Measurements from ENCODE around the gene MYO3B. TPM values are rescaled to one million over a fixed set of nuclear protein-coding genes. Genes with fewer than 3 reads are reported as not detected.

The MYO3B gene
- total and polyA plus RNA-seq, 2 donors (not counting 1 experiment from before 2014, with no cell fraction given) = not detected

DNA sequence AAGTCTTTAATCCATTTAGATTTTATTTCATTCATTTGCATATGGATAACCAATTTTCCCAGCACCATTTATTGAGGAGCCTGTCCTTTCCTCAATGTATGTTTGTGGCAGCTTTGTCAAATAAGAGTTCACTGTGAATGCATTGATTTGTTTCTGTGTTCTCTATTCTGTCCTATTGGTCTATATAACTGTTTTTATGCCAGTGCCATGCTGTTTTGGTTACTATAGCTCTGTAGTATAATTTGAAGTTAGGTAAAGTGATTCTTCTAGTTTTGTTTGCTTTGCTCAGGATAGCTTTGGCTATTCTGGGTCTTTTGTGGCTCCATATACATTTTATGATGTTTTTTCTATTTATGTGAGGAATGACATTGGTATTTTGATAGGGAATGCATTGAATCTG lies 7.4 kb downstream of the MYO3B start:
- peaks cover 12% of the 10 kb centered on the region for H3K9me3 Mint-ChIP-seq (ENCODE audit: insufficient read depth)
- Histone ChIP-seq H3K9ac (ENCODE audit: low read length) (no peak overlapping the region), H2AFZ (ENCODE audit: insufficient read depth, low read depth, low read length, poor library complexity, severe bottlenecking) (no peak overlapping the region), H3K27me3 (replicated peaks in 1 of 4; ENCODE audit: control extremely low read depth in 1 of 4, control insufficient read depth in 3 of 4, insufficient read depth in 4 of 4, low read length in 3 of 4) (no peaks in the 10 kb centered on the region), H3K4me2 (replicated peaks; ENCODE audit: low read depth, low read length, poor library complexity, severe bottlenecking) (no peak overlapping the region), H3K4me1 (ENCODE audit: control insufficient read depth in 2 of 2, insufficient read depth in 2 of 2, low read length in 2 of 2) (no peaks in the 10 kb centered on the region), H3K79me2 (ENCODE audit: control insufficient read depth, insufficient read depth, low read length) (no peaks in the 10 kb centered on the region), H4K20me1 (ENCODE audit: control insufficient read depth, insufficient read depth, low read length, poor library complexity, severe bottlenecking) (no peaks in the 10 kb centered on the region), H3K4me3 (ENCODE audit: control extremely low read depth in 1 of 5, extremely low read depth in 1 of 5, insufficient read depth in 1 of 5, low read depth in 2 of 5, low read length in 4 of 5) (no peak overlapping the region), H3K27ac (ENCODE audit: low read length in 2 of 2) (no peak overlapping the region), H3K9me3 (ENCODE audit: control extremely low read depth in 1 of 3, control insufficient read depth in 2 of 3, insufficient read depth in 1 of 3, low read length in 2 of 3) (peaks cover 1 to 11% (median 2%) of the 10 kb centered on the region in 3 donors), H3K36me3 (replicated peaks in 1 of 2; ENCODE audit: control extremely low read depth in 1 of 2, control insufficient read depth in 1 of 2, extremely low read depth in 1 of 2, insufficient read depth in 2 of 2, low read length in 1 of 2) (no peaks in the 10 kb centered on the region)
- no peak for DNase-seq
- no peak for ATAC-seq (ENCODE audit: low read depth)
- H3K27ac Mint-ChIP-seq = no peak overlapping the region
- no peaks in the 10 kb centered on the region for H3K4me1 Mint-ChIP-seq
- intact Hi-C loops (cut with micrococcal nuclease) = no loop called here
- no peak for TF ChIP-seq EZH2 (IDR thresholded peaks at IDR 0.05; ENCODE audit: borderline replicate concordance, insufficient read depth, low read depth, low read length, poor library complexity, severe bottlenecking)
- TF ChIP-seq, protein P1, sequence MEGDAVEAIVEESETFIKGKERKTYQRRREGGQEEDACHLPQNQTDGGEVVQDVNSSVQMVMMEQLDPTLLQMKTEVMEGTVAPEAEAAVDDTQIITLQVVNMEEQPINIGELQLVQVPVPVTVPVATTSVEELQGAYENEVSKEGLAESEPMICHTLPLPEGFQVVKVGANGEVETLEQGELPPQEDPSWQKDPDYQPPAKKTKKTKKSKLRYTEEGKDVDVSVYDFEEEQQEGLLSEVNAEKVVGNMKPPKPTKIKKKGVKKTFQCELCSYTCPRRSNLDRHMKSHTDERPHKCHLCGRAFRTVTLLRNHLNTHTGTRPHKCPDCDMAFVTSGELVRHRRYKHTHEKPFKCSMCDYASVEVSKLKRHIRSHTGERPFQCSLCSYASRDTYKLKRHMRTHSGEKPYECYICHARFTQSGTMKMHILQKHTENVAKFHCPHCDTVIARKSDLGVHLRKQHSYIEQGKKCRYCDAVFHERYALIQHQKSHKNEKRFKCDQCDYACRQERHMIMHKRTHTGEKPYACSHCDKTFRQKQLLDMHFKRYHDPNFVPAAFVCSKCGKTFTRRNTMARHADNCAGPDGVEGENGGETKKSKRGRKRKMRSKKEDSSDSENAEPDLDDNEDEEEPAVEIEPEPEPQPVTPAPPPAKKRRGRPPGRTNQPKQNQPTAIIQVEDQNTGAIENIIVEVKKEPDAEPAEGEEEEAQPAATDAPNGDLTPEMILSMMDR (IDR thresholded peaks at IDR 0.05) = no peak
- CTCF ChIA-PET = no interaction called here
- H3K4me3 Mint-ChIP-seq = no peak overlapping the region
- peaks cover 3% of the 10 kb centered on the region for H3K27me3 Mint-ChIP-seq
- POLR2A ChIA-PET = no interaction called here

DNA sequence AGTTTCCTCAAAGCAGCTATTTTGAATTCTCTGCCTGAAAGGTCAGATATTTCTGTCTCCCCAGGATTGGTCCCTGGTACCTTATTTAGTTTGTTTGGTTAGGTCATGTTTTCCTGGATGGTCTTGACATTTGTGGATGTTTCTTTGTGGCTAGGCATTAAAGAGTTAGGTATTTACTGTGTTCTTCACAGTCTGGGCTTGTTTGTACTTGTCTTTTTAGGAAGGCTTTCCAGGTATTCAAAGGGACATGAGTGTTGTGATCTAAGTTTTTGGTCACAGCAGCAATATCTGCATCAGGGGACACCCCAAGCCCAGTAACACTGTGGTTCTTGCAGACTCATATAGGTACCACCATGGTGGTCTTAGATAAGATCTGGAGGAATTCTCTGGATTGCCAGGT lies 11.8 kb downstream of the MYO3B start:
- H3K27ac Mint-ChIP-seq = no peak overlapping the region
- no peaks in the 10 kb centered on the region for H3K36me3 ChIP-seq (replicated peaks in 1 of 2; ENCODE audit: control extremely low read depth in 1 of 2, control insufficient read depth in 1 of 2, extremely low read depth in 1 of 2, insufficient read depth in 2 of 2, low read length in 1 of 2)
- POLR2A ChIA-PET = no interaction called here

More for the DNA sequence above, 11.8 kb downstream of the MYO3B start:
- ATAC-seq (ENCODE audit: low read depth) = no peak
- Histone ChIP-seq H3K9ac (ENCODE audit: low read length) (no peak overlapping the region), H3K4me2 (replicated peaks; ENCODE audit: low read depth, low read length, poor library complexity, severe bottlenecking) (no peak overlapping the region), H3K79me2 (ENCODE audit: control insufficient read depth, insufficient read depth, low read length) (no peaks in the 10 kb centered on the region), H3K27me3 (replicated peaks in 1 of 4; ENCODE audit: control extremely low read depth in 1 of 4, control insufficient read depth in 3 of 4, insufficient read depth in 4 of 4, low read length in 3 of 4) (no peaks in the 10 kb centered on the region), H3K4me3 (ENCODE audit: control extremely low read depth in 1 of 5, extremely low read depth in 1 of 5, insufficient read depth in 1 of 5, low read depth in 2 of 5, low read length in 4 of 5) (no peak overlapping the region), H3K4me1 (ENCODE audit: control insufficient read depth in 2 of 2, insufficient read depth in 2 of 2, low read length in 2 of 2) (no peaks in the 10 kb centered on the region), H2AFZ (ENCODE audit: insufficient read depth, low read depth, low read length, poor library complexity, severe bottlenecking) (no peak overlapping the region), H4K20me1 (ENCODE audit: control insufficient read depth, insufficient read depth, low read length, poor library complexity, severe bottlenecking) (no peaks in the 10 kb centered on the region), H3K9me3 (ENCODE audit: control extremely low read depth in 1 of 3, control insufficient read depth in 2 of 3, insufficient read depth in 1 of 3, low read length in 2 of 3) (peaks cover 1 to 11% (median 11%) of the 10 kb centered on the region in 3 donors), H3K27ac (ENCODE audit: low read length in 2 of 2) (no peak overlapping the region)
- Mint-ChIP-seq H3K27me3 (peaks cover 3% of the 10 kb centered on the region), H3K4me1 (no peaks in the 10 kb centered on the region), H3K4me3 (no peak overlapping the region), H3K9me3 (ENCODE audit: insufficient read depth) (peaks cover 12% of the 10 kb centered on the region)
- no peak for DNase-seq
- TF ChIP-seq EZH2 (IDR thresholded peaks at IDR 0.05; ENCODE audit: borderline replicate concordance, insufficient read depth, low read depth, low read length, poor library complexity, severe bottlenecking) = no peak
- TF ChIP-seq, protein P1 (IDR thresholded peaks at IDR 0.05) = no peak
- intact Hi-C loops (cut with micrococcal nuclease) = no loop called here
- CTCF ChIA-PET = no interaction called here

All from B cell (primary cell).